Measurements from ENCODE around the gene PAX3. TPM values are rescaled to one million over a fixed set of nuclear protein-coding genes. Genes with fewer than 3 reads are reported as not detected.
"Not testable (repeated sequence)": the region's sequence is repeated elsewhere in the genome, so short reads cannot be mapped to it uniquely, and the experiment has no call there.

The PAX3 gene
- polyA plus RNA-seq, 3 donors, result not detected

DNA sequence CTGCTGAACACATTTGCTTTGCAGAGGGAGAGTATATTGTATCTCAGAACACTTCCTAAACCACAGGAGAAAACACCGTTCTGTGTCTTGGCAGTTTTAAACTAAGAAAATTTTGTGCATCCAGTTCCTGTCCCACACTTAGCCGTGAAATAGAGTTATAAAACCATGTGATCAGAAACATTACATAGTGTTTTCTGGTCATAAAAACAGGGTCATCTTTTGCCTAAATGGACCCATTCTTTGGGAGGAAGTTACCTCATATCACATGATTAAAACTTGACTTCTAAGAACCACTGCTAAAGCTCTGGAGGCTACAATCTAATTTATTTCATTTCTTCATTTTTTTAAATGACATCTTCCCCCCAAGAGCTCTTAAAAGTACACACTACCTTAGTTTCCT, 138.7 kb downstream of the PAX3 start:
- Histone ChIP-seq H3K36me3 (replicated peaks in 1 of 2; ENCODE audit: control insufficient read depth in 1 of 2, insufficient read depth in 2 of 2, low read length in 2 of 2) (no peaks in the 10 kb centered on the region), H3K9me3 (replicated peaks in 1 of 2; ENCODE audit: control insufficient read depth in 1 of 2, insufficient read depth in 1 of 2, low read length in 2 of 2) (no peaks in the 10 kb centered on the region), H3K27ac (ENCODE audit: low read depth in 1 of 2, low read length in 2 of 2) (no peak overlapping the region), H3K27me3 (ENCODE audit: control insufficient read depth in 2 of 2, insufficient read depth in 2 of 2, low read length in 2 of 2) (no peaks in the 10 kb centered on the region), H3K4me3 (replicated peaks in 1 of 3; ENCODE audit: low read depth in 2 of 3, low read length in 3 of 3) (no peak overlapping the region), H2AFZ (ENCODE audit: insufficient read depth, low read depth, low read length, poor library complexity, severe bottlenecking) (no peak overlapping the region), H3K4me2 (replicated peaks; ENCODE audit: extremely low read depth, low read length, poor library complexity, severe bottlenecking) (no peak overlapping the region), H3K79me2 (ENCODE audit: insufficient read depth, low read length) (no peaks in the 10 kb centered on the region), H4K20me1 (ENCODE audit: insufficient read depth, low read length) (no peaks in the 10 kb centered on the region), H3K4me1 (ENCODE audit: control insufficient read depth in 1 of 2, insufficient read depth in 2 of 2, low read length in 2 of 2) (no peaks in the 10 kb centered on the region), H3K9ac (ENCODE audit: insufficient read depth, low read length, poor library complexity, severe bottlenecking) (no peak overlapping the region)
- peaks cover 0 to 2% (median 0%) of the 10 kb centered on the region in 3 donors for H3K27me3 Mint-ChIP-seq (ENCODE audit: low read depth in 3 of 3)
- DNase-seq, result no peak
- no peaks in the 10 kb centered on the region for H3K36me3 Mint-ChIP-seq
- WGBS (ENCODE audit: insufficient coverage), result no CpG with 5 or more reads among the region's 2 CpGs
- H3K9me3 Mint-ChIP-seq, result peaks cover 3 to 19% (median 8%) of the 10 kb centered on the region in 7 donors
- no peak overlapping the region for H3K27ac Mint-ChIP-seq
- TF ChIP-seq, protein P1, sequence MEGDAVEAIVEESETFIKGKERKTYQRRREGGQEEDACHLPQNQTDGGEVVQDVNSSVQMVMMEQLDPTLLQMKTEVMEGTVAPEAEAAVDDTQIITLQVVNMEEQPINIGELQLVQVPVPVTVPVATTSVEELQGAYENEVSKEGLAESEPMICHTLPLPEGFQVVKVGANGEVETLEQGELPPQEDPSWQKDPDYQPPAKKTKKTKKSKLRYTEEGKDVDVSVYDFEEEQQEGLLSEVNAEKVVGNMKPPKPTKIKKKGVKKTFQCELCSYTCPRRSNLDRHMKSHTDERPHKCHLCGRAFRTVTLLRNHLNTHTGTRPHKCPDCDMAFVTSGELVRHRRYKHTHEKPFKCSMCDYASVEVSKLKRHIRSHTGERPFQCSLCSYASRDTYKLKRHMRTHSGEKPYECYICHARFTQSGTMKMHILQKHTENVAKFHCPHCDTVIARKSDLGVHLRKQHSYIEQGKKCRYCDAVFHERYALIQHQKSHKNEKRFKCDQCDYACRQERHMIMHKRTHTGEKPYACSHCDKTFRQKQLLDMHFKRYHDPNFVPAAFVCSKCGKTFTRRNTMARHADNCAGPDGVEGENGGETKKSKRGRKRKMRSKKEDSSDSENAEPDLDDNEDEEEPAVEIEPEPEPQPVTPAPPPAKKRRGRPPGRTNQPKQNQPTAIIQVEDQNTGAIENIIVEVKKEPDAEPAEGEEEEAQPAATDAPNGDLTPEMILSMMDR (IDR thresholded peaks at IDR 0.05), result no peak
- intact Hi-C loops (cut with micrococcal nuclease), result no loop called here
- H3K4me1 Mint-ChIP-seq, result no peaks in the 10 kb centered on the region
- H3K4me3 Mint-ChIP-seq, result no peak overlapping the region

DNA sequence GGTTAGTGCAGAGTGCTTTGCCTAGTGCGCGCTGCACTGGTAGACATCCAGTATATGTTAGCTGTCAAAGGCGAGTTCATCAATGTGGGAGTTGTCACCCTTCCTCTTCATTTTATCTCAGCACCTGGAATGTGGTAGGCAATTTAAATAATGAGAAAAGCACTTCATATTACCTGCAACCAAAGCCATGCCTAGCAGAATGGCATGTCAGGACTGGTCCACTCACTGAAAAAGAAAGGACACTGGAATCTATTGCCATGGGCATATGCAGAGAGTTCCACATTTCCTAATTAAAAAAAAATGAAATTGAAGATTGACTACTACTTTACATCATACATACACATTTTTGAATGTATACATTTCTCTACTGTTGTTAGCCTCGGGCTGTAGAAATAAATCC, 139.6 kb downstream of the PAX3 start:
- no peak overlapping the region for H3K27ac Mint-ChIP-seq
- no peak overlapping the region for H3K9ac ChIP-seq (ENCODE audit: insufficient read depth, low read length, poor library complexity, severe bottlenecking)
- no peak overlapping the region for H2AFZ ChIP-seq (ENCODE audit: insufficient read depth, low read depth, low read length, poor library complexity, severe bottlenecking)
- H3K4me2 ChIP-seq (replicated peaks; ENCODE audit: extremely low read depth, low read length, poor library complexity, severe bottlenecking), result no peak overlapping the region
- no peaks in the 10 kb centered on the region for H3K27me3 ChIP-seq (ENCODE audit: control insufficient read depth in 2 of 2, insufficient read depth in 2 of 2, low read length in 2 of 2)
- no peak overlapping the region for H3K4me3 ChIP-seq (replicated peaks in 1 of 3; ENCODE audit: low read depth in 2 of 3, low read length in 3 of 3)
- no peaks in the 10 kb centered on the region for H3K4me1 ChIP-seq (ENCODE audit: control insufficient read depth in 1 of 2, insufficient read depth in 2 of 2, low read length in 2 of 2)
- intact Hi-C loops (cut with micrococcal nuclease), result no loop called here
- H4K20me1 ChIP-seq (ENCODE audit: insufficient read depth, low read length), result no peaks in the 10 kb centered on the region
- no peak for DNase-seq
- H3K9me3 Mint-ChIP-seq, result peaks cover 3 to 21% (median 8%) of the 10 kb centered on the region in 7 donors
- H3K36me3 Mint-ChIP-seq, result no peaks in the 10 kb centered on the region
- H3K79me2 ChIP-seq (ENCODE audit: insufficient read depth, low read length), result no peaks in the 10 kb centered on the region
- no peaks in the 10 kb centered on the region for H3K4me1 Mint-ChIP-seq
- H3K36me3 ChIP-seq (replicated peaks in 1 of 2; ENCODE audit: control insufficient read depth in 1 of 2, insufficient read depth in 2 of 2, low read length in 2 of 2), result no peaks in the 10 kb centered on the region
- H3K27ac ChIP-seq (ENCODE audit: low read depth in 1 of 2, low read length in 2 of 2), result no peak overlapping the region
- TF ChIP-seq, protein P1 (IDR thresholded peaks at IDR 0.05), result no peak
- no peak overlapping the region for H3K4me3 Mint-ChIP-seq
- WGBS (ENCODE audit: insufficient coverage), result no CpG with 5 or more reads among the region's 4 CpGs
- no peaks in the 10 kb centered on the region for H3K9me3 ChIP-seq (replicated peaks in 1 of 2; ENCODE audit: control insufficient read depth in 1 of 2, insufficient read depth in 1 of 2, low read length in 2 of 2)
- H3K27me3 Mint-ChIP-seq (ENCODE audit: low read depth in 3 of 3), result no peaks in the 10 kb centered on the region

DNA sequence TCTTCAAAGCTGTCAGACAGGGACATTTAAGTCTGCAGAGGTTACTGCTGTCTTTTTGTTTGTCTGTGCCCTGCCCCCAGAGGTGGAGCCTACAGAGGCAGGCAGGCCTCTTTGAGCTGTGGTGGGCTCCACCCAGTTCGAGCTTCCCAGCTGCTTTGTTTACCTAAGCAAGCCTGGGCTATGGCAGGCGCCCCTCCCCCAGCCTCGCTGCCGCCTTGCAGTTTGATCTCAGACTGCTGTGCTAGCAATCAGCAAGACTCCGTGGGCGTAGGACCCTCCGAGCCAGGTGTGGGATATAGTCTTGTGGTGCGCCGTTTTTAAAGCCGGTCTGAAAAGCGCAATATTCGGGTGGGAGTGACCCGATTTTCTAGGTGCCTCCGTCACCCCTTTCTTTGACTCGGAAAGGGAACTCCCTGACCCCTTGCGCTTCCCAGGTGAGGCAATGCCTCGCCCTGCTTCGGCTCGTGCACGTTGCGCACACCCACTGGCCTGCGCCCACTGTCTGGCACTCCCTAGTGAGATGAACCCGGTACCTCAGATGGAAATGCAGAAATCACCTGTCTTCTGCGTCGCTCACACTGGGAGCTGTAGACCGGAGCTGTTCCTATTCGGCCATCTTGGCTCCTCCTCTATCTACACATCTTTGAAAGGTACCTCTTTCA, 143.7 kb downstream of the PAX3 start:
- intact Hi-C loops (cut with micrococcal nuclease); H3K4me1 ChIP-seq (ENCODE audit: control insufficient read depth in 1 of 2, insufficient read depth in 2 of 2, low read length in 2 of 2); H3K27me3 Mint-ChIP-seq (ENCODE audit: low read depth in 3 of 3); H4K20me1 ChIP-seq (ENCODE audit: insufficient read depth, low read length); H2AFZ ChIP-seq (ENCODE audit: insufficient read depth, low read depth, low read length, poor library complexity, severe bottlenecking); H3K79me2 ChIP-seq (ENCODE audit: insufficient read depth, low read length); H3K27ac Mint-ChIP-seq; H3K36me3 Mint-ChIP-seq; H3K9ac ChIP-seq (ENCODE audit: insufficient read depth, low read length, poor library complexity, severe bottlenecking); H3K4me3 ChIP-seq (replicated peaks in 1 of 3; ENCODE audit: low read depth in 2 of 3, low read length in 3 of 3); H3K27me3 ChIP-seq (ENCODE audit: control insufficient read depth in 2 of 2, insufficient read depth in 2 of 2, low read length in 2 of 2); H3K4me1 Mint-ChIP-seq; DNase-seq; H3K36me3 ChIP-seq (replicated peaks in 1 of 2; ENCODE audit: control insufficient read depth in 1 of 2, insufficient read depth in 2 of 2, low read length in 2 of 2); H3K27ac ChIP-seq (ENCODE audit: low read depth in 1 of 2, low read length in 2 of 2); H3K4me2 ChIP-seq (replicated peaks; ENCODE audit: extremely low read depth, low read length, poor library complexity, severe bottlenecking); H3K9me3 ChIP-seq (replicated peaks in 1 of 2; ENCODE audit: control insufficient read depth in 1 of 2, insufficient read depth in 1 of 2, low read length in 2 of 2); H3K4me3 Mint-ChIP-seq: not testable (repeated sequence)
- WGBS (ENCODE audit: insufficient coverage), result 72% methylated on average over 5 of the region's 27 CpGs
- peaks cover 3 to 17% (median 10%) of the 10 kb centered on the region in 7 donors for H3K9me3 Mint-ChIP-seq

Data from CD14-positive monocyte (primary cell).